Measurements from ENCODE around the gene TNIP2. TPM values are rescaled to one million over a fixed set of nuclear protein-coding genes. Genes with fewer than 3 reads are reported as not detected.

TNIP2 gene
- total and polyA plus RNA-seq, 2 donors (not counting 1 experiment from before 2014, with no cell fraction given) = 47.6 to 71.9 TPM

GRCh38 chr4:2745981-2746806 is 9.9 kb downstream of the TNIP2 start:
- ATAC-seq (ENCODE audit: low read depth) (peak; percentile 96), DNase-seq (peak; percentile 95)
- Histone ChIP-seq H3K36me3 (replicated peaks in 1 of 2; ENCODE audit: control extremely low read depth in 1 of 2, control insufficient read depth in 1 of 2, extremely low read depth in 1 of 2, insufficient read depth in 2 of 2, low read length in 1 of 2) (peaks cover 4 to 59% of the 10 kb centered on the region in 2 experiments), H2AFZ (ENCODE audit: insufficient read depth, low read depth, low read length, poor library complexity, severe bottlenecking) (no peak overlapping the region), H3K27ac (ENCODE audit: low read length in 2 of 2) (peak overlapping the region; percentile 93 to 95), H3K27me3 (replicated peaks in 1 of 4; ENCODE audit: control extremely low read depth in 1 of 4, control insufficient read depth in 3 of 4, insufficient read depth in 4 of 4, low read length in 3 of 4) (no peaks in the 10 kb centered on the region), H4K20me1 (ENCODE audit: control insufficient read depth, insufficient read depth, low read length, poor library complexity, severe bottlenecking) (peaks cover 37% of the 10 kb centered on the region), H3K9ac (ENCODE audit: low read length) (peak overlapping the region; percentile 43), H3K4me1 (ENCODE audit: control insufficient read depth in 2 of 2, insufficient read depth in 2 of 2, low read length in 2 of 2) (peaks cover 30 to 44% of the 10 kb centered on the region in 2 donors), H3K9me3 (ENCODE audit: control extremely low read depth in 1 of 3, control insufficient read depth in 2 of 3, insufficient read depth in 1 of 3, low read length in 2 of 3) (no peaks in the 10 kb centered on the region), H3K4me3 (ENCODE audit: control extremely low read depth in 1 of 5, extremely low read depth in 1 of 5, insufficient read depth in 1 of 5, low read depth in 2 of 5, low read length in 4 of 5) (peak overlapping the region in 2 of 5 experiments; percentile 5 to 17), H3K4me2 (replicated peaks; ENCODE audit: low read depth, low read length, poor library complexity, severe bottlenecking) (peak overlapping the region; percentile 63), H3K79me2 (ENCODE audit: control insufficient read depth, insufficient read depth, low read length) (peaks cover 49% of the 10 kb centered on the region)
- ChIA-PET CTCF (interaction anchor here (0.6 to 2.7 kb wide), 11 partner anchors 10 to 241 kb away, joined by 3 to 9 read pairs (median 3); no protein-coding TSS in a partner anchor), POLR2A (interaction anchor here (0.6 to 2.3 kb wide), 10 partner anchors 10 to 738 kb away, joined by 3 to 8 read pairs (median 4); partner anchors contain the start of gene TNIP2)
- H3K4me3 Mint-ChIP-seq = peak overlapping the region; percentile 70
- H3K27ac Mint-ChIP-seq = peak overlapping the region; percentile 93
- no peak for TF ChIP-seq EZH2 (IDR thresholded peaks at IDR 0.05; ENCODE audit: borderline replicate concordance, insufficient read depth, low read depth, low read length, poor library complexity, severe bottlenecking)
- TF ChIP-seq, protein P1, sequence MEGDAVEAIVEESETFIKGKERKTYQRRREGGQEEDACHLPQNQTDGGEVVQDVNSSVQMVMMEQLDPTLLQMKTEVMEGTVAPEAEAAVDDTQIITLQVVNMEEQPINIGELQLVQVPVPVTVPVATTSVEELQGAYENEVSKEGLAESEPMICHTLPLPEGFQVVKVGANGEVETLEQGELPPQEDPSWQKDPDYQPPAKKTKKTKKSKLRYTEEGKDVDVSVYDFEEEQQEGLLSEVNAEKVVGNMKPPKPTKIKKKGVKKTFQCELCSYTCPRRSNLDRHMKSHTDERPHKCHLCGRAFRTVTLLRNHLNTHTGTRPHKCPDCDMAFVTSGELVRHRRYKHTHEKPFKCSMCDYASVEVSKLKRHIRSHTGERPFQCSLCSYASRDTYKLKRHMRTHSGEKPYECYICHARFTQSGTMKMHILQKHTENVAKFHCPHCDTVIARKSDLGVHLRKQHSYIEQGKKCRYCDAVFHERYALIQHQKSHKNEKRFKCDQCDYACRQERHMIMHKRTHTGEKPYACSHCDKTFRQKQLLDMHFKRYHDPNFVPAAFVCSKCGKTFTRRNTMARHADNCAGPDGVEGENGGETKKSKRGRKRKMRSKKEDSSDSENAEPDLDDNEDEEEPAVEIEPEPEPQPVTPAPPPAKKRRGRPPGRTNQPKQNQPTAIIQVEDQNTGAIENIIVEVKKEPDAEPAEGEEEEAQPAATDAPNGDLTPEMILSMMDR (IDR thresholded peaks at IDR 0.05) = no peak
- intact Hi-C loops (cut with micrococcal nuclease) = loop anchor here (1.0 to 10.0 kb wide), 7 partner anchors 10 to 299 kb away; partner anchors contain the start of genes FAM193A, RNF4 and TNIP2
- H3K9me3 Mint-ChIP-seq (ENCODE audit: insufficient read depth) = no peaks in the 10 kb centered on the region
- WGBS (ENCODE audit: insufficient coverage) = 24% methylated on average over 21 of the region's 21 CpGs
- H3K4me1 Mint-ChIP-seq = peaks cover 46% of the 10 kb centered on the region
- no peaks in the 10 kb centered on the region for H3K27me3 Mint-ChIP-seq
